Gastrocnemius medialis (tissue), 4 donors: ENCODE data around the gene PPIH.

Experiments
- POLR2A ChIP-seq, 2 donors: fragments of 450-650 bp; IDR thresholded peaks; one replicate each; pipeline ENCODE4 v1.6.1; 2017; ENCODE audit warnings: antibody characterized with exemption in 2 of 2, mild to moderate bottlenecking in 2 of 2, moderate library complexity in 2 of 2
- TF ChIP-seq, protein P1 (sequence below), 5 experiments: fragments of 450-650 bp in 3 of 5; fragments of 200-600 bp in 2 of 5; sonication (generic) in 2 of 5; IDR thresholded peaks in 4 of 5; conservative IDR thresholded peaks in 1 of 5; 1 replicate in 4 of 5; 2 replicates in 1 of 5; pipeline ENCODE4 v1.5.1; 2016 to 2019; ENCODE audit warnings: antibody characterized with exemption in 5 of 5, mild to moderate bottlenecking in 3 of 5, moderate library complexity in 3 of 5

DNA sequence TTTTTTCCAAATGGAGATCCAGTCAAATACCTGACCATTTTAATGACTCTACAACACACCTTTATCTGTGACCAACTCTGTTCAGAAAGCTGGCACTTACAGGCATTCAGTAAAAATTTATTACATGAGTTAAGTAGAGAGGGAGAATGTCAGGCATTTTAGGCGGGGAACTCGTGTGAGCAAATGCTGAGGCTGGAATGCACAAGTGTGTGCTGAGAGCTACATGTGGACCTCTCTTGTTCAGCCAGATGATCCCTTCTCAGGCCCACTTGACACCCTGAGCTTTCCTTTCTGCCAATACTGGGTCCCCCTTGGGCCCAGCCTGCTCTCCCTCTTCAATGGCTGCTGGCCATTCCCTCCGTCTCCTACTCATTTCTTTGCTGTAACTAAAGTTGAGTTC, 11.7 kb downstream of the PPIH start:
- TF ChIP-seq, protein P1, sequence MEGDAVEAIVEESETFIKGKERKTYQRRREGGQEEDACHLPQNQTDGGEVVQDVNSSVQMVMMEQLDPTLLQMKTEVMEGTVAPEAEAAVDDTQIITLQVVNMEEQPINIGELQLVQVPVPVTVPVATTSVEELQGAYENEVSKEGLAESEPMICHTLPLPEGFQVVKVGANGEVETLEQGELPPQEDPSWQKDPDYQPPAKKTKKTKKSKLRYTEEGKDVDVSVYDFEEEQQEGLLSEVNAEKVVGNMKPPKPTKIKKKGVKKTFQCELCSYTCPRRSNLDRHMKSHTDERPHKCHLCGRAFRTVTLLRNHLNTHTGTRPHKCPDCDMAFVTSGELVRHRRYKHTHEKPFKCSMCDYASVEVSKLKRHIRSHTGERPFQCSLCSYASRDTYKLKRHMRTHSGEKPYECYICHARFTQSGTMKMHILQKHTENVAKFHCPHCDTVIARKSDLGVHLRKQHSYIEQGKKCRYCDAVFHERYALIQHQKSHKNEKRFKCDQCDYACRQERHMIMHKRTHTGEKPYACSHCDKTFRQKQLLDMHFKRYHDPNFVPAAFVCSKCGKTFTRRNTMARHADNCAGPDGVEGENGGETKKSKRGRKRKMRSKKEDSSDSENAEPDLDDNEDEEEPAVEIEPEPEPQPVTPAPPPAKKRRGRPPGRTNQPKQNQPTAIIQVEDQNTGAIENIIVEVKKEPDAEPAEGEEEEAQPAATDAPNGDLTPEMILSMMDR (IDR thresholded peaks at IDR 0.05 in 4 of 5, conservative IDR thresholded peaks at IDR 0.05 in 1 of 5) = no peak
- TF ChIP-seq POLR2A (IDR thresholded peaks at IDR 0.05) = no peak
